Activated CD8-positive, alpha-beta memory T cell treated with anti-CD3 and anti-CD28 coated beads for 48 hours (primary cell): ENCODE measurements around the gene MYH10.

Experiments
- DNase-seq, 3 experiments: peaks; one replicate each; pipeline ENCODE4 v3.0.0-alpha.2; 2020; ENCODE audit warnings: low read depth in 2 of 3, low spot score in 2 of 3

MYH10 gene

GRCh38 chr17:8649157-8650118 is 18.9 kb upstream of the MYH10 start:
- DNase-seq = no peak

GRCh38 chr17:8647956-8648355 is 17.4 kb upstream of the MYH10 start:
- no peak for DNase-seq

- DNase-seq = no peak
Observed at GRCh38 chr17:8647202-8647601, 16.7 kb upstream of the MYH10 start.

- DNase-seq = no peak
Observed at GRCh38 chr17:8644507-8644902, 14.0 kb upstream of the MYH10 start.

- no peak for DNase-seq
Observed at GRCh38 chr17:8643855-8644506, 13.5 kb upstream of the MYH10 start.

GRCh38 chr17:8639709-8640108 is 9.2 kb upstream of the MYH10 start:
- DNase-seq = no peak

GRCh38 chr17:8632061-8632460 is 1.5 kb upstream of the MYH10 start:
- DNase-seq = no peak

- no peak for DNase-seq
Observed at GRCh38 chr17:8631554-8631877, 991 bp upstream of the MYH10 start.

GRCh38 chr17:8630802-8631553 is 453 bp upstream of the MYH10 start:
- peak; percentile 64 to 81 (median 68) for DNase-seq

GRCh38 chr17:8629371-8630226 is 926 bp downstream of the MYH10 start:
- DNase-seq = peak in 1 of 3 experiments; percentile 13

- no peak for DNase-seq
Observed at GRCh38 chr17:8628609-8629169, 1.8 kb downstream of the MYH10 start.

GRCh38 chr17:8628172-8628571 is 2.4 kb downstream of the MYH10 start:
- no peak for DNase-seq

- no peak for DNase-seq
Observed at GRCh38 chr17:8623591-8623990, 6.9 kb downstream of the MYH10 start.

- DNase-seq = no peak
Observed at GRCh38 chr17:8622191-8622590, 8.3 kb downstream of the MYH10 start.

- peak in 1 of 3 experiments; percentile 2 for DNase-seq
Observed at GRCh38 chr17:8621585-8621984, 8.9 kb downstream of the MYH10 start.

GRCh38 chr17:8619294-8619693 is 11.2 kb downstream of the MYH10 start:
- no peak for DNase-seq

GRCh38 chr17:8618825-8619224 is 11.7 kb downstream of the MYH10 start:
- DNase-seq = no peak

GRCh38 chr17:8614988-8615387 is 15.5 kb downstream of the MYH10 start:
- no peak for DNase-seq

- DNase-seq = no peak
Observed at GRCh38 chr17:8611619-8612298, 18.8 kb downstream of the MYH10 start.

GRCh38 chr17:8611137-8611536 is 19.4 kb downstream of the MYH10 start:
- no peak for DNase-seq
